ENCODE results near the gene RIC8A. TPM values are rescaled to one million over a fixed set of nuclear protein-coding genes. Genes with fewer than 3 reads are reported as not detected.

Gene RIC8A
- total and polyA plus RNA-seq, 4 donors = 93.1 to 118 (median 101) TPM

GRCh38 chr11:223884-224283 lies 16.4 kb downstream of the RIC8A start:
- Histone ChIP-seq H3K27ac (ENCODE audit: low read depth, low read length) (no peak overlapping the region), H3K27me3 (ENCODE audit: control insufficient read depth, insufficient read depth, low read length) (no peaks in the 10 kb centered on the region)
- 91% methylated on average over 8 of the region's 9 CpGs for WGBS (ENCODE audit: insufficient coverage)

GRCh38 chr11:224424-224823 lies 16.9 kb downstream of the RIC8A start:
- Histone ChIP-seq H3K4me1 (ENCODE audit: control insufficient read depth, insufficient read depth, low read length) (no peaks in the 10 kb centered on the region), H3K27me3 (ENCODE audit: control insufficient read depth, insufficient read depth, low read length) (no peaks in the 10 kb centered on the region), H3K9me3 (ENCODE audit: control insufficient read depth, insufficient read depth, low read length) (no peaks in the 10 kb centered on the region), H3K4me3 (ENCODE audit: low read depth, low read length) (no peak overlapping the region), H3K27ac (ENCODE audit: low read depth, low read length) (no peak overlapping the region), H3K36me3 (ENCODE audit: control insufficient read depth, insufficient read depth, low read length) (peaks cover 26% of the 10 kb centered on the region)
- DNase-seq (ENCODE audit: low read depth in 4 of 6, low spot score in 6 of 6) = no peak
- 98% methylated on average over 5 of the region's 7 CpGs for WGBS (ENCODE audit: insufficient coverage)

More at GRCh38 chr11:223884-224283, 16.4 kb downstream of the RIC8A start:
- Histone ChIP-seq H3K4me1 (ENCODE audit: control insufficient read depth, insufficient read depth, low read length) (no peaks in the 10 kb centered on the region), H3K4me3 (ENCODE audit: low read depth, low read length) (no peak overlapping the region), H3K9me3 (ENCODE audit: control insufficient read depth, insufficient read depth, low read length) (no peaks in the 10 kb centered on the region), H3K36me3 (ENCODE audit: control insufficient read depth, insufficient read depth, low read length) (peaks cover 26% of the 10 kb centered on the region)
- DNase-seq (ENCODE audit: low read depth in 4 of 6, low spot score in 6 of 6) = no peak

- Histone ChIP-seq H3K4me3 (ENCODE audit: low read depth, low read length) (no peak overlapping the region), H3K9me3 (ENCODE audit: control insufficient read depth, insufficient read depth, low read length) (no peaks in the 10 kb centered on the region), H3K27me3 (ENCODE audit: control insufficient read depth, insufficient read depth, low read length) (no peaks in the 10 kb centered on the region), H3K27ac (ENCODE audit: low read depth, low read length) (no peak overlapping the region), H3K4me1 (ENCODE audit: control insufficient read depth, insufficient read depth, low read length) (no peaks in the 10 kb centered on the region), H3K36me3 (ENCODE audit: control insufficient read depth, insufficient read depth, low read length) (peaks cover 34% of the 10 kb centered on the region)
- WGBS (ENCODE audit: insufficient coverage) = 95% methylated on average over 7 of the region's 10 CpGs
- no peak for DNase-seq (ENCODE audit: low read depth in 4 of 6, low spot score in 6 of 6)
These were observed 18.4 kb downstream of the RIC8A start for GRCh38 chr11:225734-226453.

GRCh38 chr11:227824-228379 lies 20.4 kb downstream of the RIC8A start:
- Histone ChIP-seq H3K4me1 (ENCODE audit: control insufficient read depth, insufficient read depth, low read length) (no peaks in the 10 kb centered on the region), H3K27ac (ENCODE audit: low read depth, low read length) (no peak overlapping the region), H3K4me3 (ENCODE audit: low read depth, low read length) (no peak overlapping the region), H3K9me3 (ENCODE audit: control insufficient read depth, insufficient read depth, low read length) (no peaks in the 10 kb centered on the region), H3K36me3 (ENCODE audit: control insufficient read depth, insufficient read depth, low read length) (peaks cover 34% of the 10 kb centered on the region), H3K27me3 (ENCODE audit: control insufficient read depth, insufficient read depth, low read length) (no peaks in the 10 kb centered on the region)
- DNase-seq (ENCODE audit: low read depth in 4 of 6, low spot score in 6 of 6) = no peak
- WGBS (ENCODE audit: insufficient coverage) = 92% methylated on average over 3 of the region's 6 CpGs

- H3K9me3 ChIP-seq (ENCODE audit: control insufficient read depth, insufficient read depth, low read length) = no peaks in the 10 kb centered on the region
- no peaks in the 10 kb centered on the region for H3K27me3 ChIP-seq (ENCODE audit: control insufficient read depth, insufficient read depth, low read length)
- DNase-seq (ENCODE audit: low read depth in 4 of 6, low spot score in 6 of 6) = no peak
- no peak overlapping the region for H3K4me3 ChIP-seq (ENCODE audit: low read depth, low read length)
- 93% methylated on average over 10 of the region's 10 CpGs for WGBS (ENCODE audit: insufficient coverage)
- no peak overlapping the region for H3K27ac ChIP-seq (ENCODE audit: low read depth, low read length)
- H3K36me3 ChIP-seq (ENCODE audit: control insufficient read depth, insufficient read depth, low read length) = peaks cover 28% of the 10 kb centered on the region
- H3K4me1 ChIP-seq (ENCODE audit: control insufficient read depth, insufficient read depth, low read length) = peaks cover 7% of the 10 kb centered on the region
These were observed 22.9 kb downstream of the RIC8A start for GRCh38 chr11:230431-230830.

GRCh38 chr11:232783-233565 lies 25.5 kb downstream of the RIC8A start:
- no peak overlapping the region for H3K27ac ChIP-seq (ENCODE audit: low read depth, low read length)
- H3K4me1 ChIP-seq (ENCODE audit: control insufficient read depth, insufficient read depth, low read length) = peaks cover 9% of the 10 kb centered on the region
- H3K36me3 ChIP-seq (ENCODE audit: control insufficient read depth, insufficient read depth, low read length) = peaks cover 28% of the 10 kb centered on the region
- no peak overlapping the region for H3K4me3 ChIP-seq (ENCODE audit: low read depth, low read length)
- H3K9me3 ChIP-seq (ENCODE audit: control insufficient read depth, insufficient read depth, low read length) = no peaks in the 10 kb centered on the region
- WGBS (ENCODE audit: insufficient coverage) = 94% methylated on average over 20 of the region's 20 CpGs
- no peaks in the 10 kb centered on the region for H3K27me3 ChIP-seq (ENCODE audit: control insufficient read depth, insufficient read depth, low read length)
- no peak for DNase-seq (ENCODE audit: low read depth in 4 of 6, low spot score in 6 of 6)

GRCh38 chr11:235180-235579 lies 27.7 kb downstream of the RIC8A start:
- WGBS (ENCODE audit: insufficient coverage) = 73% methylated on average over 7 of the region's 8 CpGs
- Histone ChIP-seq H3K9me3 (ENCODE audit: control insufficient read depth, insufficient read depth, low read length) (no peaks in the 10 kb centered on the region), H3K4me3 (ENCODE audit: low read depth, low read length) (peak overlapping the region; percentile 73), H3K4me1 (ENCODE audit: control insufficient read depth, insufficient read depth, low read length) (peaks cover 9% of the 10 kb centered on the region), H3K27me3 (ENCODE audit: control insufficient read depth, insufficient read depth, low read length) (no peaks in the 10 kb centered on the region), H3K36me3 (ENCODE audit: control insufficient read depth, insufficient read depth, low read length) (peaks cover 19% of the 10 kb centered on the region), H3K27ac (ENCODE audit: low read depth, low read length) (peak overlapping the region; percentile 84)
- DNase-seq (ENCODE audit: low read depth in 4 of 6, low spot score in 6 of 6) = no peak

- H3K4me3 ChIP-seq (ENCODE audit: low read depth, low read length) = peak overlapping the region; percentile 73
- WGBS (ENCODE audit: insufficient coverage) = 1% methylated on average over 10 of the region's 13 CpGs
These were observed 28.1 kb downstream of the RIC8A start for GRCh38 chr11:235609-235996.

GRCh38 chr11:235997-236773 lies 28.7 kb downstream of the RIC8A start, which contains the start of gene SIRT3:
SIRT3 (minus strand) TSS chr11:236342; CDS start chr11:236328, 14 bp downstream.
- H3K4me1 ChIP-seq (ENCODE audit: control insufficient read depth, insufficient read depth, low read length) = peaks cover 9% of the 10 kb centered on the region
- peak within 1 kb of the TSS; percentile 97 for H3K27ac ChIP-seq (ENCODE audit: low read depth, low read length)
- peaks cover 20% of the 10 kb centered on the region for H3K36me3 ChIP-seq (ENCODE audit: control insufficient read depth, insufficient read depth, low read length)
- peak; percentile 71 to 96 (median 82) for DNase-seq (ENCODE audit: low read depth in 4 of 6, low spot score in 6 of 6)
- no peaks in the 10 kb centered on the region for H3K9me3 ChIP-seq (ENCODE audit: control insufficient read depth, insufficient read depth, low read length)
- no peaks in the 10 kb centered on the region for H3K27me3 ChIP-seq (ENCODE audit: control insufficient read depth, insufficient read depth, low read length)
- WGBS (ENCODE audit: insufficient coverage) = 0% methylated on average over 52 of the region's 70 CpGs
- H3K4me3 ChIP-seq (ENCODE audit: low read depth, low read length) = peak within 1 kb of the TSS; percentile 89

More at GRCh38 chr11:235609-235996, 28.1 kb downstream of the RIC8A start:
- H3K27ac ChIP-seq (ENCODE audit: low read depth, low read length) = peak overlapping the region; percentile 84
- peaks cover 15% of the 10 kb centered on the region for H3K36me3 ChIP-seq (ENCODE audit: control insufficient read depth, insufficient read depth, low read length)
- H3K4me1 ChIP-seq (ENCODE audit: control insufficient read depth, insufficient read depth, low read length) = peaks cover 9% of the 10 kb centered on the region
- H3K27me3 ChIP-seq (ENCODE audit: control insufficient read depth, insufficient read depth, low read length) = no peaks in the 10 kb centered on the region
- peak in 2 of 6 donors; percentile 0 to 28 for DNase-seq (ENCODE audit: low read depth in 4 of 6, low spot score in 6 of 6)
- no peaks in the 10 kb centered on the region for H3K9me3 ChIP-seq (ENCODE audit: control insufficient read depth, insufficient read depth, low read length)
